Loucy (cell line): ENCODE measurements around the gene PTP4A1.

Experiments
- CTCF ChIP-seq: fragments of 200-600 bp; sonication (generic); conservative IDR thresholded peaks from 2 replicates; pipeline ENCODE4 v1.5.1; 2014; ENCODE audit warnings: mild to moderate bottlenecking, antibody characterized with exemption, low read length
- EZH2phosphoT487 ChIP-seq: fragments of 200-600 bp; IDR thresholded peaks from 2 replicates; pipeline ENCODE4 v1.6.1; 2018; ENCODE audit warnings: antibody characterized with exemption, mild to moderate bottlenecking, moderate library complexity, borderline replicate concordance

- TF ChIP-seq CTCF (no peak), EZH2phosphoT487 (no peak)
These were observed 4.0 kb downstream of the PTP4A1 start for GRCh38 chr6:63576147-63576772.
